GM12865 (cell line): ENCODE data around the gene ZNRF1.

Experiments used
- DNase-seq: peaks from one replicate; pipeline ENCODE4 v3.0.0; 2010; ENCODE audit warnings: low read depth
- H3K4me3 ChIP-seq: 2 replicates; pipeline ENCODE4 v1.5.1; 2011; ENCODE audit warnings: mild to moderate bottlenecking, low read depth, low read length, control low read depth
- CTCF ChIP-seq: IDR thresholded peaks from 2 replicates; pipeline ENCODE4 v1.5.1; 2011; ENCODE audit warnings: low read length, control low read depth, low read depth, inconsistent platforms; ENCODE audit not compliant: insufficient read depth; ENCODE audit errors: missing control alignments

ZNRF1 gene

GRCh38 chr16:75078886-75079285, 80.1 kb downstream of the ZNRF1 start:
- no peak for DNase-seq
- no peak overlapping the region for H3K4me3 ChIP-seq
- no peak for TF ChIP-seq CTCF

GRCh38 chr16:75079346-75079926, 80.6 kb downstream of the ZNRF1 start:
- no peak for DNase-seq
- no peak overlapping the region for H3K4me3 ChIP-seq
- TF ChIP-seq CTCF, result no peak

DNA sequence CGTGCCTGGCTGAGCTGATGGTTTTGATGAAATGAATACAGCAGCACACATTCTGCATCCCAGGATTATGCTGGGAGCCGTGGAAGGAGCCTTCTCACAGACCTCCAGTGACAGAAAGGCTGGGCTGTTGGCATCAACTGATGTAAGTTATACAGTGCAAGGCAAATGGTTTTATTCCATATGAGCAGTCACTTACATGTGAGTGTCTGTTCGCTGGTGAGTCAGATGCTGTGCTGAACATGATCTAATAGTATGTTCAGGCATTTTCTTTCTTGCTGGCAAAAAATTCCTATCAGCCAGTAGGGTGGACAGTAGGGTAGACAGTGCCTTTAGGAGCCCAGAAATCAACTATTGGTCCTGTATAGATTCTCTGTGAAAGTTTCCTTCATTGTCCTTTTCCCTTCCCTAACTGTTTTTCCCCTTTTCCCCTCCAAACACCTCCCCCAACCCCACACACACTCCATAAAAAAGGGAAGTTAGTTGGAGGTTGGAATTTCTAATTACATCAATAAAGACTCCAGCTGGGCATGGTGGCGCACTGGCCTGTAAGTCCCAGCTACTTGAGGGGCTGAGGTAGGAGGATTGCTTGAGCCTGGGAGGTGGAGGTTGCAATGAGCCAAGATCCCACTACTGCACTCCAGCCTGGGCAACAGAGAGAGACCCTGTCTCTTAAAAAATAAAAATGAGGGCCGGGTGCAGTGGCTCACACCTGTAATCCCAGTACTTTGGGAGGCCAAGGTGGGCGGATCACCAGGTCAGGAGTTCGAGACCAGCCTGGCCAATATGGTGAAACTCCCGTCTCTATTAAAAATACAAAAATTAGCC, 81.6 kb downstream of the ZNRF1 start:
- DNase-seq, result no peak
- no peak overlapping the region for H3K4me3 ChIP-seq
- TF ChIP-seq CTCF, result no peak

GRCh38 chr16:75081179-75081859, 82.5 kb downstream of the ZNRF1 start:
- H3K4me3 ChIP-seq, result no peak overlapping the region
- peak; percentile 47 for DNase-seq
- TF ChIP-seq CTCF, result no peak

DNA sequence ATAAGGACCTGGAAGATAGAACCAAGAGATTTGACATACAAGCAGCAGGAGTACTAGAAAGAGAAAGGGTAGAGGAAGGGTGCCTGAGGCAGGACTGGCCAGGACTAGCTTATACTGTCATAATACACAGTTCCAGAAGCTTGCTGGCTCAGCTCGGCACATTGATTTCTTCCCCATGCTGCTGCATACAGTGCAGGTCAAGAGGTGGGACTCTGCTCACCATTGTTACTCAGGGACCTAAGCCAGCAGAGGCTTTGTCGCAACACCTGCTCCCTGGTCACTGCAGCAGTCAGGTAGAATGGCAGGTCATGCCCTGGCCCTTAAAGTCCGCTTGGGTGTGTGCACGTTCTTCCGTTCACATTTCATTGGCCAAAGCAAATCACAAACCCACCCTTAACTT, 85.0 kb downstream of the ZNRF1 start:
- no peak for TF ChIP-seq CTCF
- DNase-seq, result no peak
- no peak overlapping the region for H3K4me3 ChIP-seq

- TF ChIP-seq CTCF, result no peak
- H3K4me3 ChIP-seq, result no peak overlapping the region
- DNase-seq, result no peak
These were observed 86.7 kb downstream of the ZNRF1 start for GRCh38 chr16:75085556-75085955.
